HepG2 (cell line): ENCODE measurements around the gene GYPC.
"Not testable (repeated sequence)": the region's sequence is repeated elsewhere in the genome, so short reads cannot be mapped to it uniquely, and the experiment has no call there.

ENCODE experiments used
- CCDC6 ChIP-seq: sonication (generic); formaldehyde crosslinking; IDR thresholded peaks from 2 replicates; pipeline ENCODE4 v1.8.1; 2022; ENCODE audit warnings: mild to moderate bottlenecking, missing genetic modification reagents, moderate library complexity
- ESRRA ChIP-seq: sonication (generic); formaldehyde crosslinking; IDR thresholded peaks from 2 replicates; pipeline ENCODE4 v1.5.1; 2020; ENCODE audit warnings: mild to moderate bottlenecking, low read depth, missing genetic modification reagents
- GABPA ChIP-seq, 2 experiments: IDR thresholded peaks; 2 replicates each; pipeline ENCODE4 v1.6.1; 2011 to 2016; ENCODE audit warnings: low read depth in 2 of 2, low read length in 1 of 2, missing biosample characterization in 1 of 2, missing genetic modification characterization in 1 of 2
- HMG20B ChIP-seq: conservative IDR thresholded peaks from 2 replicates; pipeline ENCODE4 v1.6.1; 2016; ENCODE audit warnings: missing genetic modification reagents, missing compliant biosample characterization
- MYC ChIP-seq: sonication (generic); formaldehyde crosslinking; IDR thresholded peaks from 2 replicates; pipeline ENCODE4 v1.9.0; 2021; ENCODE audit warnings: missing genetic modification reagents, borderline replicate concordance
- ZNF296 ChIP-seq: sonication (generic); formaldehyde crosslinking; conservative IDR thresholded peaks from 2 replicates; pipeline ENCODE4 v1.5.0; 2020; ENCODE audit warnings: mild to moderate bottlenecking, missing genetic modification reagents
- TF ChIP-seq, protein P1 (sequence below): sonication (generic); formaldehyde crosslinking; IDR thresholded peaks from 2 replicates; pipeline ENCODE4 v1.8.0; 2022; ENCODE audit warnings: mild to moderate bottlenecking, missing genetic modification reagents; ENCODE audit not compliant: insufficient replicate concordance
- TF ChIP-seq, protein P2 (sequence below): sonication (generic); formaldehyde crosslinking; IDR thresholded peaks from 2 replicates; pipeline ENCODE4 v1.4.0; 2020; ENCODE audit warnings: low read depth, missing genetic modification reagents
- TF ChIP-seq, protein P3 (sequence below): sonication (generic); formaldehyde crosslinking; IDR thresholded peaks from 2 replicates; pipeline ENCODE4 v1.4.0; 2020; ENCODE audit warnings: mild to moderate bottlenecking, missing genetic modification reagents
- TF ChIP-seq, protein P4 (sequence below): sonication (generic); formaldehyde crosslinking; IDR thresholded peaks from 2 replicates; pipeline ENCODE4 v1.5.0; 2020; ENCODE audit warnings: mild to moderate bottlenecking, missing genetic modification reagents, moderate library complexity

DNA sequence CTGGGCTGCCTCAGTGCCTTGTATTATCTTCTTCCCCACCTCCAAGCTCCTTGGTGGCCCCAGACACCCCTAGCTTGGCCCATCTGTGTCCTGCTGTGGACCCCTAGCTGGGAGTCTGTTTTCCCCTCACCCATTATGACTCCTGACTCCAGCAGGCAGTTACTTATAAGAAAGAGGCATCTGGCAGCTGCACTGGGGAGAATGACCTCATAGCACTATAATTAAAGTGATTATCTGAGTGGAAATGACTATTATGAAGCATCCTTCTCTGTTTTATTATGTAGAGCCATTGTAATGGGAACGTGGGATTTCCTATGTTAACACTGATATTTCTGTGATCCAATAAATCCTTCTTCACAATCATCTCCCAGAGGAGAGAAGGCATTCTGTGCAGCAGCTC, 36.3 kb downstream of the GYPC start:
- TF ChIP-seq ESRRA; GABPA (IDR thresholded peaks at IDR 0.05; ENCODE audit: low read depth, low read length); GABPA (CRISPR knock-in tag; IDR thresholded peaks at IDR 0.05; ENCODE audit: low read depth); ZNF296; MYC; HMG20B (CRISPR knock-in tag); CCDC6 (CRISPR knock-in tag): not testable (repeated sequence)
- TF ChIP-seq, protein P1, sequence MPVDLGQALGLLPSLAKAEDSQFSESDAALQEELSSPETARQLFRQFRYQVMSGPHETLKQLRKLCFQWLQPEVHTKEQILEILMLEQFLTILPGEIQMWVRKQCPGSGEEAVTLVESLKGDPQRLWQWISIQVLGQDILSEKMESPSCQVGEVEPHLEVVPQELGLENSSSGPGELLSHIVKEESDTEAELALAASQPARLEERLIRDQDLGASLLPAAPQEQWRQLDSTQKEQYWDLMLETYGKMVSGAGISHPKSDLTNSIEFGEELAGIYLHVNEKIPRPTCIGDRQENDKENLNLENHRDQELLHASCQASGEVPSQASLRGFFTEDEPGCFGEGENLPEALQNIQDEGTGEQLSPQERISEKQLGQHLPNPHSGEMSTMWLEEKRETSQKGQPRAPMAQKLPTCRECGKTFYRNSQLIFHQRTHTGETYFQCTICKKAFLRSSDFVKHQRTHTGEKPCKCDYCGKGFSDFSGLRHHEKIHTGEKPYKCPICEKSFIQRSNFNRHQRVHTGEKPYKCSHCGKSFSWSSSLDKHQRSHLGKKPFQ, result not testable (repeated sequence)
- TF ChIP-seq, protein P2, sequence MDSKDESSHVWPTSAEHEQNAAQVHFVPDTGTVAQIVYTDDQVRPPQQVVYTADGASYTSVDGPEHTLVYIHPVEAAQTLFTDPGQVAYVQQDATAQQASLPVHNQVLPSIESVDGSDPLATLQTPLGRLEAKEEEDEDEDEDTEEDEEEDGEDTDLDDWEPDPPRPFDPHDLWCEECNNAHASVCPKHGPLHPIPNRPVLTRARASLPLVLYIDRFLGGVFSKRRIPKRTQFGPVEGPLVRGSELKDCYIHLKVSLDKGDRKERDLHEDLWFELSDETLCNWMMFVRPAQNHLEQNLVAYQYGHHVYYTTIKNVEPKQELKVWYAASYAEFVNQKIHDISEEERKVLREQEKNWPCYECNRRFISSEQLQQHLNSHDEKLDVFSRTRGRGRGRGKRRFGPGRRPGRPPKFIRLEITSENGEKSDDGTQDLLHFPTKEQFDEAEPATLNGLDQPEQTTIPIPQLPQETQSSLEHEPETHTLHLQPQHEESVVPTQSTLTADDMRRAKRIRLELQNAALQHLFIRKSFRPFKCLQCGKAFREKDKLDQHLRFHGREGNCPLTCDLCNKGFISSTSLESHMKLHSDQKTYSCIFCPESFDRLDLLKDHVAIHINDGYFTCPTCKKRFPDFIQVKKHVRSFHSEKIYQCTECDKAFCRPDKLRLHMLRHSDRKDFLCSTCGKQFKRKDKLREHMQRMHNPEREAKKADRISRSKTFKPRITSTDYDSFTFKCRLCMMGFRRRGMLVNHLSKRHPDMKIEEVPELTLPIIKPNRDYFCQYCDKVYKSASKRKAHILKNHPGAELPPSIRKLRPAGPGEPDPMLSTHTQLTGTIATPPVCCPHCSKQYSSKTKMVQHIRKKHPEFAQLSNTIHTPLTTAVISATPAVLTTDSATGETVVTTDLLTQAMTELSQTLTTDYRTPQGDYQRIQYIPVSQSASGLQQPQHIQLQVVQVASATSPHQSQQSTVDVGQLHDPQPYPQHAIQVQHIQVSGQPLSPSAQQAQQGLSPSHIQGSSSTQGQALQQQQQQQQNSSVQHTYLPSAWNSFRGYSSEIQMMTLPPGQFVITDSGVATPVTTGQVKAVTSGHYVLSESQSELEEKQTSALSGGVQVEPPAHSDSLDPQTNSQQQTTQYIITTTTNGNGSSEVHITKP, result not testable (repeated sequence)
- TF ChIP-seq, protein P3, sequence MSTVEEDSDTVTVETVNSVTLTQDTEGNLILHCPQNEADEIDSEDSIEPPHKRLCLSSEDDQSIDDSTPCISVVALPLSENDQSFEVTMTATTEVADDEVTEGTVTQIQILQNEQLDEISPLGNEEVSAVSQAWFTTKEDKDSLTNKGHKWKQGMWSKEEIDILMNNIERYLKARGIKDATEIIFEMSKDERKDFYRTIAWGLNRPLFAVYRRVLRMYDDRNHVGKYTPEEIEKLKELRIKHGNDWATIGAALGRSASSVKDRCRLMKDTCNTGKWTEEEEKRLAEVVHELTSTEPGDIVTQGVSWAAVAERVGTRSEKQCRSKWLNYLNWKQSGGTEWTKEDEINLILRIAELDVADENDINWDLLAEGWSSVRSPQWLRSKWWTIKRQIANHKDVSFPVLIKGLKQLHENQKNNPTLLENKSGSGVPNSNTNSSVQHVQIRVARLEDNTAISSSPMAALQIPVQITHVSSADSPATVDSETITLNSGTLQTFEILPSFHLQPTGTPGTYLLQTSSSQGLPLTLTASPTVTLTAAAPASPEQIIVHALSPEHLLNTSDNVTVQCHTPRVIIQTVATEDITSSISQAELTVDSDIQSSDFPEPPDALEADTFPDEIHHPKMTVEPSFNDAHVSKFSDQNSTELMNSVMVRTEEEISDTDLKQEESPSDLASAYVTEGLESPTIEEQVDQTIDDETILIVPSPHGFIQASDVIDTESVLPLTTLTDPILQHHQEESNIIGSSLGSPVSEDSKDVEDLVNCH (CRISPR knock-in tag), result not testable (repeated sequence)
- TF ChIP-seq, protein P4, sequence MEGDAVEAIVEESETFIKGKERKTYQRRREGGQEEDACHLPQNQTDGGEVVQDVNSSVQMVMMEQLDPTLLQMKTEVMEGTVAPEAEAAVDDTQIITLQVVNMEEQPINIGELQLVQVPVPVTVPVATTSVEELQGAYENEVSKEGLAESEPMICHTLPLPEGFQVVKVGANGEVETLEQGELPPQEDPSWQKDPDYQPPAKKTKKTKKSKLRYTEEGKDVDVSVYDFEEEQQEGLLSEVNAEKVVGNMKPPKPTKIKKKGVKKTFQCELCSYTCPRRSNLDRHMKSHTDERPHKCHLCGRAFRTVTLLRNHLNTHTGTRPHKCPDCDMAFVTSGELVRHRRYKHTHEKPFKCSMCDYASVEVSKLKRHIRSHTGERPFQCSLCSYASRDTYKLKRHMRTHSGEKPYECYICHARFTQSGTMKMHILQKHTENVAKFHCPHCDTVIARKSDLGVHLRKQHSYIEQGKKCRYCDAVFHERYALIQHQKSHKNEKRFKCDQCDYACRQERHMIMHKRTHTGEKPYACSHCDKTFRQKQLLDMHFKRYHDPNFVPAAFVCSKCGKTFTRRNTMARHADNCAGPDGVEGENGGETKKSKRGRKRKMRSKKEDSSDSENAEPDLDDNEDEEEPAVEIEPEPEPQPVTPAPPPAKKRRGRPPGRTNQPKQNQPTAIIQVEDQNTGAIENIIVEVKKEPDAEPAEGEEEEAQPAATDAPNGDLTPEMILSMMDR (CRISPR knock-in tag), result not testable (repeated sequence)
